Endothelial cell of umbilical vein (primary cell): ENCODE data around the gene SLC41A3. TPM values are rescaled to one million over a fixed set of nuclear protein-coding genes. Genes with fewer than 3 reads are reported as not detected.

Experiments used
- BruUV-seq: library from RNA; stranded (reverse); fragments of 400-500 nt; replicated peaks from 2 replicates; lab custom pipeline; 2021; lab: Mats Ljungman, UMichigan
- CTCF ChIA-PET: fragments of 300-600, 350-600 bp; sonication (Branson Sonifier 250); formaldehyde crosslinking; loops from one replicate; lab custom pipeline; 2021; ENCODE audit warnings: antibody characterized with exemption, inconsistent platforms; lab: Charles Lee
- POLR2A ChIA-PET: fragments of 300-600, 350-600 bp; sonication (Branson Sonifier 250); formaldehyde crosslinking; loops from one replicate; lab custom pipeline; 2021; ENCODE audit warnings: antibody characterized with exemption, inconsistent platforms; lab: Charles Lee
- DNase-seq: peaks from one replicate; pipeline ENCODE4 v3.0.0-alpha.2; 2011; ENCODE audit warnings: low read depth, low spot score
- FAIRE-seq: peaks from 2 replicates; lab custom pipeline; 2011; peaks lifted over from hg19 to GRCh38; lab: Jason Lieb, UNC
- H2AFZ ChIP-seq: 2 replicates; pipeline ENCODE4 v1.6.0; 2012; ENCODE audit warnings: low read depth, low read length, control low read depth, inconsistent platforms
- H3K27ac ChIP-seq: 2 replicates; pipeline ENCODE4 v1.5.1; 2011; ENCODE audit warnings: low read depth, mild to moderate bottlenecking, control low read depth, low read length, moderate library complexity; ENCODE audit not compliant: insufficient read depth
- H3K27me3 ChIP-seq, 2 experiments: 2 replicates each; pipeline versions ENCODE4 v1.6.0 to v1.6.1; 2011; ENCODE audit warnings: low read length in 2 of 2, mixed read lengths in 1 of 2; ENCODE audit not compliant: control insufficient read depth in 2 of 2, insufficient read depth in 2 of 2
- H3K36me3 ChIP-seq, 2 experiments: 2 replicates in 1 of 2; 3 replicates in 1 of 2; pipeline ENCODE4 v1.5.1; 2011; ENCODE audit warnings: low read length in 2 of 2, mild to moderate bottlenecking in 1 of 2, moderate library complexity in 1 of 2; ENCODE audit not compliant: control insufficient read depth in 2 of 2, insufficient read depth in 2 of 2; ENCODE audit errors: extremely low read depth in 1 of 2
- H3K4me1 ChIP-seq: 3 replicates; pipeline ENCODE4 v1.5.1; 2011; ENCODE audit warnings: mild to moderate bottlenecking, low read length; ENCODE audit not compliant: control insufficient read depth, insufficient read depth; ENCODE audit errors: extremely low read depth
- H3K4me2 ChIP-seq: 2 replicates; pipeline ENCODE4 v1.6.1; 2011; ENCODE audit warnings: low read length, control low read depth, mixed read lengths; ENCODE audit not compliant: insufficient read depth
- H3K4me3 ChIP-seq, 3 experiments: fragments of 200-600 bp in 1 of 3; sonication (generic), shearing (Covaris generic) in 1 of 3; replicated peaks in 1 of 3; 2 replicates each; pipeline ENCODE4 v1.5.1; 2011 to 2016; ENCODE audit warnings: control low read depth in 3 of 3, low read length in 3 of 3, mild to moderate bottlenecking in 2 of 3, inconsistent platforms in 1 of 3, low read depth in 1 of 3, moderate library complexity in 1 of 3; ENCODE audit not compliant: insufficient read depth in 1 of 3
- H3K79me2 ChIP-seq: 2 replicates; pipeline ENCODE4 v1.6.0; 2012; ENCODE audit warnings: low read length, inconsistent platforms; ENCODE audit not compliant: control insufficient read depth, insufficient read depth
- H3K9ac ChIP-seq: replicated peaks from 2 replicates; pipeline ENCODE3; 2011; ENCODE audit warnings: low read length, control low read depth; ENCODE audit not compliant: insufficient read depth; ENCODE audit errors: extremely low read depth
- H3K9me1 ChIP-seq: replicated peaks from 3 replicates; pipeline ENCODE4 v1.6.0; 2011; ENCODE audit warnings: mild to moderate bottlenecking, low read length; ENCODE audit not compliant: control insufficient read depth, insufficient read depth; ENCODE audit errors: extremely low read depth
- H3K9me3 ChIP-seq: replicated peaks from 2 replicates; pipeline ENCODE4 v1.5.1; 2012; ENCODE audit warnings: low read length, inconsistent platforms; ENCODE audit not compliant: control insufficient read depth, insufficient read depth
- H4K20me1 ChIP-seq: replicated peaks from 2 replicates; pipeline ENCODE3; 2011; ENCODE audit warnings: mild to moderate bottlenecking, low read length; ENCODE audit not compliant: control insufficient read depth, insufficient read depth; ENCODE audit errors: extremely low read depth
- EZH2 ChIP-seq: IDR thresholded peaks from 2 replicates; pipeline ENCODE4 v1.6.1; 2012; ENCODE audit warnings: borderline replicate concordance, low read depth, mild to moderate bottlenecking, moderate library complexity, low read length, inconsistent platforms; ENCODE audit not compliant: severe bottlenecking
- GATA2 ChIP-seq: IDR thresholded peaks from 2 replicates; pipeline ENCODE4 v1.7.0; 2011; ENCODE audit warnings: low read depth, mild to moderate bottlenecking, moderate library complexity, mixed read lengths, low read length; ENCODE audit not compliant: insufficient read length, insufficient read depth
- JUN ChIP-seq: IDR thresholded peaks from 2 replicates; pipeline ENCODE4 v1.6.1; 2011; ENCODE audit warnings: borderline replicate concordance, low read depth; ENCODE audit not compliant: insufficient read length, insufficient read depth
- MYC ChIP-seq: IDR thresholded peaks from one replicate; pipeline ENCODE4 v1.6.1; 2011; ENCODE audit warnings: mild to moderate bottlenecking, low read depth, low read length
- POLR2A ChIP-seq: IDR thresholded peaks from 2 replicates; pipeline ENCODE4 v1.6.1; 2012; ENCODE audit warnings: low read depth, mild to moderate bottlenecking, control low read depth, low read length
- POLR2AphosphoS5 ChIP-seq: IDR thresholded peaks from 2 replicates; pipeline ENCODE4 v1.6.1; 2012; ENCODE audit warnings: low read depth, mild to moderate bottlenecking, control low read depth, low read length, moderate library complexity; ENCODE audit not compliant: insufficient read depth
- dilution Hi-C: fragments of 300-500 bp; cut with MboI; formaldehyde crosslinking; loops from one replicate; pipeline ENCODE4 v1.15.0; 2019; ENCODE audit warnings: low sequenced_read_pairs; ENCODE audit not compliant: extremely low pct_ligation_motif_present
- intact Hi-C: fragments of 100-400 bp; cut with micrococcal nuclease; formaldehyde crosslinking; loops from one replicate; pipeline ENCODE4 v1.10.0; 2022
- polyA plus RNA-seq, 4 experiments: library from polyadenylated mRNA; depleted of rRNA in 3 of 4; stranded (reverse) in 3 of 4; unstranded in 1 of 4; fragments of >200 nt; gene quantifications; 2 replicates each; pipeline versions ENCODE4 v1.2.1 to v1.2.3, GENCODE V29; 2011 to 2012; ENCODE audit warnings: missing spikeins in 1 of 4
- total RNA-seq: library from RNA; stranded (reverse); gene quantifications from 2 replicates; pipeline ENCODE4 v1.2.3, GENCODE V29; 2021
- TF ChIP-seq, protein P1 (sequence below), 2 donors: IDR thresholded peaks; 1 replicate in 1 of 2; 2 replicates in 1 of 2; pipeline ENCODE4 v1.5.1; 2011; ENCODE audit warnings: low read length in 2 of 2, mild to moderate bottlenecking in 2 of 2, moderate library complexity in 2 of 2, control low read depth in 1 of 2, inconsistent platforms in 1 of 2, low read depth in 1 of 2; ENCODE audit not compliant: insufficient read depth in 1 of 2; ENCODE audit errors: extremely low read depth in 1 of 2
- TF ChIP-seq, protein P2 (sequence below): IDR thresholded peaks from 2 replicates; pipeline ENCODE4 v1.6.1; 2011; ENCODE audit not compliant: insufficient read depth, insufficient read length

Gene SLC41A3
- total and polyA plus RNA-seq, 2 donors (not counting 3 experiments of a cell fraction or from before 2014, with no cell fraction given) = 52.5 to 118 TPM

DNA sequence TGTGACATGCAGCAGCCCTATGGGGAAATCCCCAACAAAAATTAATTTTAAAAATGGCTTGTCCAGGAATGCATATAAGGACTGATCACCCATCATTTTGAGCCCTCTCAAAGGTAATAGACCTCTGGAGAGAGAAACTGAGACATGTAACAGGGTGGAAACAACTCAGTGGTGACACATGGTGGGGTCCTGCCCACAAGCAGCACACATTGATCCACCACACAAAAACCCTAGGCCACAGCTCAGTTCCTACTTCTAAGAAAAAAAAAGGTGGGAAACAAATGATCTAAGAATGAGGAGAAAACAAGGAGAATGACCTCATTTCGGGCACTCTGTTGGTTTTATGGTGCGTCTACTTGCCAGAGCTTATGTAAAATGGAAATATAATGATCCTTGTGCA is 1.9 kb upstream of the SLC41A3 start:
- TF ChIP-seq EZH2 (no peak), GATA2 (no peak), POLR2AphosphoS5 (no peak), POLR2A (no peak), MYC (no peak), JUN (no peak)
- TF ChIP-seq, protein P1, sequence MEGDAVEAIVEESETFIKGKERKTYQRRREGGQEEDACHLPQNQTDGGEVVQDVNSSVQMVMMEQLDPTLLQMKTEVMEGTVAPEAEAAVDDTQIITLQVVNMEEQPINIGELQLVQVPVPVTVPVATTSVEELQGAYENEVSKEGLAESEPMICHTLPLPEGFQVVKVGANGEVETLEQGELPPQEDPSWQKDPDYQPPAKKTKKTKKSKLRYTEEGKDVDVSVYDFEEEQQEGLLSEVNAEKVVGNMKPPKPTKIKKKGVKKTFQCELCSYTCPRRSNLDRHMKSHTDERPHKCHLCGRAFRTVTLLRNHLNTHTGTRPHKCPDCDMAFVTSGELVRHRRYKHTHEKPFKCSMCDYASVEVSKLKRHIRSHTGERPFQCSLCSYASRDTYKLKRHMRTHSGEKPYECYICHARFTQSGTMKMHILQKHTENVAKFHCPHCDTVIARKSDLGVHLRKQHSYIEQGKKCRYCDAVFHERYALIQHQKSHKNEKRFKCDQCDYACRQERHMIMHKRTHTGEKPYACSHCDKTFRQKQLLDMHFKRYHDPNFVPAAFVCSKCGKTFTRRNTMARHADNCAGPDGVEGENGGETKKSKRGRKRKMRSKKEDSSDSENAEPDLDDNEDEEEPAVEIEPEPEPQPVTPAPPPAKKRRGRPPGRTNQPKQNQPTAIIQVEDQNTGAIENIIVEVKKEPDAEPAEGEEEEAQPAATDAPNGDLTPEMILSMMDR (IDR thresholded peaks at IDR 0.05; ENCODE audit: extremely low read depth in 1 of 2, insufficient read depth in 1 of 2, low read depth in 1 of 2, low read length in 2 of 2) = no peak
- TF ChIP-seq, protein P2, sequence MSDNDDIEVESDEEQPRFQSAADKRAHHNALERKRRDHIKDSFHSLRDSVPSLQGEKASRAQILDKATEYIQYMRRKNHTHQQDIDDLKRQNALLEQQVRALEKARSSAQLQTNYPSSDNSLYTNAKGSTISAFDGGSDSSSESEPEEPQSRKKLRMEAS = no peak
- Histone ChIP-seq H3K36me3 (no peaks in the 10 kb centered on the region), H3K9ac (no peak overlapping the region), H3K9me3 (no peaks in the 10 kb centered on the region), H3K4me3 (no peak overlapping the region), H3K4me1 (peaks cover 5% of the 10 kb centered on the region), H3K4me2 (no peak overlapping the region), H3K27me3 (peaks cover 2 to 3% of the 10 kb centered on the region in 2 experiments), H2AFZ (no peak overlapping the region), H4K20me1 (no peaks in the 10 kb centered on the region), H3K27ac (no peak overlapping the region), H3K9me1 (no peaks in the 10 kb centered on the region), H3K79me2 (peaks cover 2% of the 10 kb centered on the region)
- POLR2A ChIA-PET = no interaction called here
- intact Hi-C loops (no loop called here), dilution Hi-C loops (no loop called here)
- CTCF ChIA-PET = no interaction called here
- no TSS peak for BruUV-seq
- FAIRE-seq (no peak), DNase-seq (no peak)
